ENCODE measurements around the gene FAM184B.

GRCh38 chr4:17670423-17670822 is 111.0 kb downstream of the FAM184B start:
- TF ChIP-seq CTCF (IDR thresholded peaks at IDR 0.05) (no peak), POLR2A (IDR thresholded peaks at IDR 0.05) (no peak)
